ENCODE results near the gene TIRAP. TPM values are rescaled to one million over a fixed set of nuclear protein-coding genes. Genes with fewer than 3 reads are reported as not detected.

The TIRAP gene
- total and polyA plus RNA-seq, 2 of the 8 experiments (the other 6 are each of a cell fraction or from before 2014, with no cell fraction given): 5.3 TPM

- Histone ChIP-seq H2BK15ac (ENCODE audit: low read length) (no peak overlapping the region), H3K23ac (ENCODE audit: insufficient read length) (no peak overlapping the region), H3K9ac (replicated peaks in 1 of 4; ENCODE audit: extremely low read depth in 1 of 4, low read depth in 3 of 4, low read length in 3 of 4) (no peak overlapping the region), H3K9me3 (ENCODE audit: insufficient read depth in 2 of 2, low read depth in 1 of 2, low read length in 1 of 2) (no peaks in the 10 kb centered on the region), H3K4ac (replicated peaks; ENCODE audit: insufficient read length, low read depth, low read length) (no peak overlapping the region), H3K4me1 (replicated peaks in 1 of 4; ENCODE audit: control insufficient read depth in 3 of 4, insufficient read depth in 4 of 4, low read length in 3 of 4) (no peaks in the 10 kb centered on the region; a peak in 1 of 7 replicates), H4K91ac (replicated peaks; ENCODE audit: insufficient read length, low read length) (no peak overlapping the region), H3K56ac (replicated peaks; ENCODE audit: insufficient read length, low read depth, low read length) (no peak overlapping the region), H4K20me1 (replicated peaks in 1 of 2; ENCODE audit: control insufficient read depth in 1 of 2, insufficient read depth in 2 of 2, low read length in 2 of 2) (no peaks in the 10 kb centered on the region), H4K5ac (ENCODE audit: insufficient read length, low read depth, low read length) (no peak overlapping the region), H3K23me2 (ENCODE audit: low read depth, low read length) (no peaks in the 10 kb centered on the region), H3K79me1 (ENCODE audit: low read depth, low read length) (peaks cover 2% of the 10 kb centered on the region; the same call in 1 of the 2 replicates), H3K4me2 (ENCODE audit: insufficient read depth in 1 of 2, low read depth in 2 of 2, low read length in 2 of 2) (no peak overlapping the region), H2BK120ac (replicated peaks; ENCODE audit: low read depth, low read length) (no peak overlapping the region), H3K27ac (ENCODE audit: low read depth, low read length) (no peak overlapping the region), H3K79me2 (ENCODE audit: control insufficient read depth in 1 of 2, insufficient read depth in 2 of 2, low read length in 2 of 2) (no peaks in the 10 kb centered on the region), H4K8ac (ENCODE audit: extremely low read depth, insufficient read depth, low read length) (0 out of 2 replicates have a peak overlapping the region, but pooled peaks have one; percentile 20), H2BK20ac (ENCODE audit: low read length) (no peak overlapping the region), H3K27me3 (replicated peaks in 1 of 4; ENCODE audit: control insufficient read depth in 3 of 4, extremely low read depth in 1 of 4, insufficient read depth in 3 of 4, low read length in 3 of 4) (no peaks in the 10 kb centered on the region), H3K4me3 (ENCODE audit: extremely low read depth in 1 of 4, insufficient read depth in 2 of 4, low read depth in 3 of 4, low read length in 4 of 4) (no peak overlapping the region), H2AFZ (ENCODE audit: low read length) (no peak overlapping the region), H2BK5ac (ENCODE audit: low read depth, low read length) (no peak overlapping the region), H3K18ac (ENCODE audit: extremely low read depth, low read length) (no peak overlapping the region), H2BK12ac (ENCODE audit: low read depth, low read length) (no peak overlapping the region), H3K14ac (ENCODE audit: insufficient read length) (no peak overlapping the region), H2AK5ac (ENCODE audit: low read depth, low read length) (no peak overlapping the region), H3K36me3 (ENCODE audit: control insufficient read depth in 2 of 4, insufficient read depth in 4 of 4, low read length in 3 of 4) (peaks cover 0 to 4% (median 0%) of the 10 kb centered on the region in 4 experiments; a peak in 1 of 8 replicates)
- DNase-seq (ENCODE audit: low read depth in 1 of 2, low spot score in 2 of 2) (no peak), FAIRE-seq (no peak)
- POLR2A ChIA-PET (ENCODE audit: partially characterized antibody): interaction anchor here (0.8 to 1.4 kb wide), 3 partner anchors 11 to 35 kb away, joined by 3 to 7 read pairs (median 3); partner anchors contain the start of gene DCPS
- TF ChIP-seq KDM4A (IDR thresholded peaks at IDR 0.05; ENCODE audit: low read depth, low read length, severe bottlenecking) (no peak), ZNF274 (IDR thresholded peaks at IDR 0.05; ENCODE audit: borderline replicate concordance, extremely low read depth, low read length) (no peak), MAX (IDR thresholded peaks at IDR 0.05) (no peak), ASH2L (IDR thresholded peaks at IDR 0.05; ENCODE audit: low read length) (no peak), TAF7 (optimal IDR thresholded peaks at IDR 0.05; ENCODE audit: borderline replicate concordance, low read depth, low read length) (no peak)
- CTCF ChIA-PET (ENCODE audit: partially characterized antibody): interaction anchor here (0.6 to 2.8 kb wide), 7 partner anchors 8 to 165 kb away, joined by 3 to 20 read pairs (median 4); no protein-coding TSS in a partner anchor
- 87% methylated on average over 9 of the region's 9 CpGs; no CpG with 5 or more reads in 1 of the 2 experiments for WGBS, 2 experiments (ENCODE audit: extremely low coverage in 1 of 2, insufficient coverage in 1 of 2, insufficient read length in 1 of 2, insufficient replicate concordance in 2 of 2, low coverage in 1 of 2, low lambda C conversion rate in 2 of 2, missing lambda C conversion rate in 1 of 2)
Measured at GRCh38 chr11:126318574-126319373, 35.9 kb downstream of the TIRAP start.

Data from H1 (cell line).